ENCODE data around the gene ZCCHC4.
A peak's percentile ranks its signal among the peaks of the same experiment; 100 is the strongest.
"Not testable (repeated sequence)": the region's sequence is repeated elsewhere in the genome, so short reads cannot be mapped to it uniquely, and the experiment has no call there.

The ZCCHC4 gene

DNA sequence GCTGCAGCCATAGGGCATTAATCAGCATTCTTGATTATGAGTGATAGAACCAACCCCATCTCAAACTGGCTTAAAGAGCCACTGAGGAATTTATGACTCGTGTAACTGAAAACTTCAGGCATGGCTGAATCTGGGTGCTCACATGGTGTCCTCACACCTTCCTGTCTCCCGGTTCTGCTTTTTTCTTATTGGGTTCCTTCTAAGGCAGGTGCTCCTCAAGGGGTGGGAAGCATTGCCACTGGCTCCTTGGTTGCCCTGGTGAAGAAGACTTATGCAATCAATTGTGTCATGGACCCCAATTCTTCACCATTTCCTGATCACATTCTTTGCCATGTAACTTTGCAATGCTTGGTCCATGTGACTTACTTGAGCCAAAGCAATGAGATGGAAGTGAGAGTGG lies 4.3 kb upstream of the ZCCHC4 start:
- Mint-ChIP-seq H3K4me1 (ENCODE audit: low read depth) (peaks cover 8% of the 10 kb centered on the region), H3K27me3 (peaks cover 27% of the 10 kb centered on the region), H3K9me3 (no peaks in the 10 kb centered on the region), H3K36me3 (ENCODE audit: low read depth) (peaks cover 7% of the 10 kb centered on the region), H3K27ac (no peak overlapping the region), H3K4me3 (no peak overlapping the region)
- no peak for DNase-seq

DNA sequence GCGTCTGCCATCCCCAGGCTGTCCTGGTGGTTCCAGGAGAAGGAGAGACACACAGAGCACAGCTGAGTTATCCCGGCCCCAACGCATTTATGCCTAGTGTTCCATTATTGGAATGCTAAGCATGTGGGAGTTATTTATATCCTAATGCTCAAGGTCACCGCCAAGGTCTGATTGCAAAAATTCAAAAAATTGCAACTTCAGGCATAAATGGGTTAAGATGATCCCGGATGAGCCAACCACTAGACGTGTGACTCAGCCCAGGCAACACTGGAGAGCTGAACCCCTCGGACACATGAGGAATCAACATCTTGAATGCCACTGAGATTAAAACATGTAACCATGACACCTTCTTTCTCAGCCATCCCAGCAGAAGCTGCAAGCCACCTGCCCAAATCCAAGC lies 3.8 kb upstream of the ZCCHC4 start:
- H3K9me3 Mint-ChIP-seq: no peaks in the 10 kb centered on the region
- peaks cover 12% of the 10 kb centered on the region for H3K36me3 Mint-ChIP-seq (ENCODE audit: low read depth)
- H3K4me1 Mint-ChIP-seq (ENCODE audit: low read depth): peaks cover 13% of the 10 kb centered on the region
- peaks cover 27% of the 10 kb centered on the region for H3K27me3 Mint-ChIP-seq
- H3K4me3 Mint-ChIP-seq: no peak overlapping the region
- H3K27ac Mint-ChIP-seq: no peak overlapping the region
- DNase-seq: no peak

DNA sequence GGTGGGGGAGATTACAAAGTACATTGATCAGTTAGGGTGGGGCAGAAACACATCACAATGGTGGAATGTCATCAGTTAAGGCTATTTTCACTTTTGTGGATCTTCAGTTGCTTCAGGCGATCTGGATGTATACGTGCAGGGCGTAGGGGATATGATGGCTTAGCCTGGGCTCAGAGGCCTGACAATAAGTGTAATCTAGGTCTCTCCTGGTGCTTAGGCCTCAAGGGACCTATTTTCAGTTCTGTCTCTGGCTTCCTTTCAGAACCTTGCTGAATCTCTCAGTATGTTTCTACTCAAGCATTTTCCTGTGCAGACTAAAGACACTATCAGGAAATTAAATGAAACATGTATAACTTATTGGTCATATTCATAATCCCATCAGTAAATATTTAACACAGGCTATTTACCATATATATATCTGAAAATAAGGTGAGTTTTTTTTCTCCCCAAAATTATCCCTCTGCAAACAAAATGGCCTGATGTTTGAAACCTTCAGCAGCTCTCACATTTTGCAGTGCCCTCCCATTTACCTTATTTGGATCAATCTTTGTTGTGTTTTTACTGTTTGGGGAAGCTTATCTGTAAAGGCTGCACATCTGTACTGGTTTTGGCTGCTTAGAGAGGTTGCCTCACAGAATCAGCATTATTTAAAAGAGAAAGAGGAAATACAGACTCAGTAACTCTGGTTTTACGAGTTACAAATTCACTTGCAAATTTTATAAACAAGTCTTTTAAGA lies 2.3 kb upstream of the ZCCHC4 start:
- Mint-ChIP-seq H3K27ac (no peak overlapping the region), H3K4me3 (no peak overlapping the region), H3K36me3 (ENCODE audit: low read depth) (peaks cover 24% of the 10 kb centered on the region), H3K27me3 (peaks cover 22% of the 10 kb centered on the region), H3K4me1 (ENCODE audit: low read depth) (peaks cover 24% of the 10 kb centered on the region), H3K9me3 (no peaks in the 10 kb centered on the region)
- no peak for DNase-seq

DNA sequence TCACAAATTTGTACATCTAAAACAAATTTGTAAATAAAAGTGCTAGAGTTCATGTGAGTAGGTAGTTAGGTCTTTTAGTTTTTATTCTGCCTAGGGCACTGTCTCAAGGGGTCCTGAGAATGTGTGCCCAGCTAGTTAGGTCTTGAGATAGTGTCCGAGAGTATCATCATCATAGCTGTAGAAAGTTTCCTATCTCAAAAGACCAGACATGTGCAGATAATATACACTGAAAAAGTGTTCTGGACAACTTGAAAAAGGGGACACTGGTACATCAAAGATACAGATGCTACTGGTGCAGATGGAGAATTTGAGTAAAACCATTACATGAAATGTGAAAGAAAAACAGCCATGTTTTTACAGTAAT lies 1.8 kb upstream of the ZCCHC4 start:
- Mint-ChIP-seq H3K36me3 (ENCODE audit: low read depth) (peaks cover 27% of the 10 kb centered on the region), H3K4me3 (no peak overlapping the region), H3K9me3 (no peaks in the 10 kb centered on the region), H3K27ac (no peak overlapping the region), H3K4me1 (ENCODE audit: low read depth) (peaks cover 26% of the 10 kb centered on the region), H3K27me3 (peaks cover 22% of the 10 kb centered on the region)
- DNase-seq: no peak

DNA sequence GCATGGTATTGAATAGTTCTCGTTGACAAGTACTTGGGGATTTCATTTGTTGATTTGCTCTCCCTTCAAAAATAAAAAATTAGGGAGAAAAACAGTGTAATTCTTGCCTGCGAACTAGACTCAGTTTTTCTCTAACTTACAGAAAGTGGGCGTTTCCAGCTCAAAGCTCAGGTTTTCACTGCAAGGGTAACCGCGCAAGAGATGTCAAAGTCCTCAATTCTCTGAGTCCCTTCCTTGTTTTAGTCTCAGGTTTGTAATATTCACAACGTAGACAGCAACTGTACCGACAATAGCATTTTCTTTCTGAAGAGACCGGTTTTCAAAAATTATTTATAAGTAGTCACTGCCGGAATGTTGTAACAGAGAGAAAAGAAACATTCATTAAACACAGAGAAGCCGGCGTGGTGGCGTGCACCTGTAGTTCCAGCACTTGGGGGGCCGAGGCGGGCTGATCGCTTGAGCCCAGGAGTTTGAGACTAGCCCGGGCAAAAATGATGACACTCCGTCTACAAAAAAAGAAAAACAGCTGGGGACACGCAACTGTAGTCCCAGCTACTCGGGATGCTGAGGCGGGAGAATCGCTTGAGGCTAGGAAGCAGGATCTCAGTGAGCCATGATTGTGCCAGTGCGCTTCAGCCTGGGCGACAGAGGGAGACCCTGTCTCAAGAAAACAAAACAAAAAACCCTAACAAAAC lies 774 bp downstream of the ZCCHC4 start:
- Mint-ChIP-seq H3K36me3 (ENCODE audit: low read depth) (peaks cover 53% of the 10 kb centered on the region), H3K27ac (peak overlapping the region; percentile 98), H3K9me3 (no peaks in the 10 kb centered on the region), H3K27me3 (peaks cover 8% of the 10 kb centered on the region), H3K4me3 (peak overlapping the region; percentile 100), H3K4me1 (ENCODE audit: low read depth) (peaks cover 45% of the 10 kb centered on the region)
- no peak for DNase-seq

DNA sequence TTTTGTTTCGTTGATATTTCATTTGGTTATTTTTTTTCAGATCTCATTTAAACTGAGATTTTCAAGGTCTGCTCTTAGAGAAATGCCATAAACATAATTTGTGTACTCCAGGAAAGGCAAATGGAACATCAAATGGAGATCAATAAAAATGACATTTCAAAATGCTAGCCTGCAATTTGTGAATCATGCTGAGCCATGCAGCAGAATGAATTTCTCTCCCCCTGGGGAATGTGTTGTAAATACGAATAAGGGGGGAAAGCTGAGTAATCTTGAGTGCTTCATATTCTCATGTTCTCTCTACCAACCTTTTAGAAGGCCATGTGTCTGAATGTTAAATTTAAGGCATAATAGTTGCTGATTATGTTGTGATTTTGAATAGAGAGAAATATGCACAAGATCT lies 7.8 kb downstream of the ZCCHC4 start:
- peak overlapping the region; percentile 65 for H3K4me3 Mint-ChIP-seq
- H3K9me3 Mint-ChIP-seq: no peaks in the 10 kb centered on the region
- H3K27ac Mint-ChIP-seq: peak overlapping the region; percentile 98
- peaks cover 73% of the 10 kb centered on the region for H3K36me3 Mint-ChIP-seq (ENCODE audit: low read depth)
- peaks cover 57% of the 10 kb centered on the region for H3K4me1 Mint-ChIP-seq (ENCODE audit: low read depth)
- H3K27me3 Mint-ChIP-seq: no peaks in the 10 kb centered on the region
- no peak for DNase-seq

DNA sequence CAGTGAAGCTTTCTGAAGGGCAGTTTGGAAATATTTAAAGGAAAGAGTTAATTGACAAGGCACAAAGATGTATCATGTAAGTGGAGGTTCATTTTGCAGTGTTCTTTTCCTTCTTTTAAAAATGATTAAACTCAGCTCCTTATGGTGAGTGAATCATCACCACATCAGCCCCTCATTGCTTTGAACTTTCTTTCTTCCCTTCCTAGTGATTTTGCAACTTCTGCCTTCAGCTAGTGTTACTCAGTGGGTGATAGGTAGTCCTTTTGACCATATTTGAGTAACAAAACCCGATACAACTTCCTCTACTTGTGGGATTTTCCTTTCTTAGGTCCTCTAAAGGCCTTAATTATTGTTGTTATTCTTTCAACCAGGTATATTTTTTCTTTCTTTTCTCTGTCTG lies 8.2 kb downstream of the ZCCHC4 start:
- DNase-seq: no peak
- H3K4me1 Mint-ChIP-seq (ENCODE audit: low read depth): peaks cover 55% of the 10 kb centered on the region
- H3K4me3 Mint-ChIP-seq: peak overlapping the region; percentile 65
- H3K9me3 Mint-ChIP-seq: no peaks in the 10 kb centered on the region
- peaks cover 70% of the 10 kb centered on the region for H3K36me3 Mint-ChIP-seq (ENCODE audit: low read depth)
- H3K27ac Mint-ChIP-seq: peak overlapping the region; percentile 98
- no peaks in the 10 kb centered on the region for H3K27me3 Mint-ChIP-seq

DNA sequence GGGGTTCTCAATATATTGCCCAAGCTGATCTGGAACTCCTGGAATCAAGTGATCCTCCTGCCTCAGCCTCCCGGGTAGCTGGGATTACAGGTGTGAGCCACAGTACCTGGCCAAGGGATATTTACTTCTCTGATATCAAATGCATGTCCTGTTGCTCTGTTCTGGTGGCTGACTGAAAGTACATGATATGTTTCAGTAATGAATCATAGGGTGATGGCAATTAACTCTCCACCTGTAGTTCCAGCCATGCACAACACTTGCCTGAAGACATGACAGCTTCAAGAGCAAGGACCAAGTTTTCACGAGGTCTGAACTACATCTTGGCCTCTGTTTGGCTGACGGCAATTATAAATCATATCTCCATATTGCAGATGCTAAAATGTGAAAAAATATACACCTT lies 9.1 kb downstream of the ZCCHC4 start:
- Mint-ChIP-seq H3K27me3 (no peaks in the 10 kb centered on the region), H3K27ac (peak overlapping the region; percentile 98), H3K4me3 (peak overlapping the region; percentile 65), H3K9me3 (no peaks in the 10 kb centered on the region), H3K36me3 (ENCODE audit: low read depth) (peaks cover 64% of the 10 kb centered on the region), H3K4me1 (ENCODE audit: low read depth) (peaks cover 50% of the 10 kb centered on the region)
- no peak for DNase-seq

DNA sequence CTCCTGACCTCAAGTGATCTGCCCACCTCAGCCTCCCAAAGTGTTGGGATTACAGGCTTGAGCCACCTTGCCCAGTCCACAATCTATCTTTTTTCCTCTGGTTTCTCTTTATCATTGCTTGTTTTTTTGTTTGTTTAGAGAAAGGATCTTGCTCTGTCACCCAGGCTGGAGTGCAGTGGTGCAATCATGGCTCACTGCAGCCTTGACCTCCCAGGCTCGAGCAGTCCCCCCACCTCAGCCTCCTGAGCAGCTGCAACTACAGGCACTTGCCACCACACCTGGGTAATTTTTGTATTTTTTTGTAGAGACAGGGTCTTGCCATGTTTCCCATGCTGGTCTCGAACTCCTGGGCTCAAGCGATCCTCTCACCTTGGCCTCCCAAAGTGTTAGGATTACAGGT lies 15.9 kb downstream of the ZCCHC4 start:
- H3K4me3 Mint-ChIP-seq, H3K27me3 Mint-ChIP-seq, H3K9me3 Mint-ChIP-seq, DNase-seq, H3K27ac Mint-ChIP-seq: not testable (repeated sequence)
- peaks cover 30% of the 10 kb centered on the region for H3K36me3 Mint-ChIP-seq (ENCODE audit: low read depth)
- H3K4me1 Mint-ChIP-seq (ENCODE audit: low read depth): peaks cover 29% of the 10 kb centered on the region

DNA sequence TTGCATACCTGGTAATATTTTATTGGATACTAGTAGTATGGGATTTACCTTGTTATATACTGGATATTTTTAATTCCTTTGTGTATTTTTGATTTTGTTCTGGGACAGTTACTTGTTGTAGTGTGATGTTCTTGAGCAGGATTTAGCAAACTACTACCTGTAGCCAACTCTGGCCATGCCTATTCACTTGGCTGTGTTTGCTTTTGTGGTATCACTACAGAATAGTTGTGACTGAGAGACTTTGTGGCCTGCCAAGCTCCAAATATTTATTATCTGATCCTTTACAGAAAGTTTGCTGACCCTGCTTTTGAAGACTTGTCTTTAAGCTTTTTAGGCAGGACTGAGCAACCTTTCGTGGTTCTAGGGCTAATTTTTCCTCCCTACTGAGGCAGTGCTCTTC lies 17.8 kb downstream of the ZCCHC4 start:
- Mint-ChIP-seq H3K4me1 (ENCODE audit: low read depth) (peaks cover 27% of the 10 kb centered on the region), H3K27me3 (no peaks in the 10 kb centered on the region), H3K36me3 (ENCODE audit: low read depth) (peaks cover 35% of the 10 kb centered on the region), H3K4me3 (no peak overlapping the region), H3K9me3 (no peaks in the 10 kb centered on the region), H3K27ac (no peak overlapping the region)
- no peak for DNase-seq

DNA sequence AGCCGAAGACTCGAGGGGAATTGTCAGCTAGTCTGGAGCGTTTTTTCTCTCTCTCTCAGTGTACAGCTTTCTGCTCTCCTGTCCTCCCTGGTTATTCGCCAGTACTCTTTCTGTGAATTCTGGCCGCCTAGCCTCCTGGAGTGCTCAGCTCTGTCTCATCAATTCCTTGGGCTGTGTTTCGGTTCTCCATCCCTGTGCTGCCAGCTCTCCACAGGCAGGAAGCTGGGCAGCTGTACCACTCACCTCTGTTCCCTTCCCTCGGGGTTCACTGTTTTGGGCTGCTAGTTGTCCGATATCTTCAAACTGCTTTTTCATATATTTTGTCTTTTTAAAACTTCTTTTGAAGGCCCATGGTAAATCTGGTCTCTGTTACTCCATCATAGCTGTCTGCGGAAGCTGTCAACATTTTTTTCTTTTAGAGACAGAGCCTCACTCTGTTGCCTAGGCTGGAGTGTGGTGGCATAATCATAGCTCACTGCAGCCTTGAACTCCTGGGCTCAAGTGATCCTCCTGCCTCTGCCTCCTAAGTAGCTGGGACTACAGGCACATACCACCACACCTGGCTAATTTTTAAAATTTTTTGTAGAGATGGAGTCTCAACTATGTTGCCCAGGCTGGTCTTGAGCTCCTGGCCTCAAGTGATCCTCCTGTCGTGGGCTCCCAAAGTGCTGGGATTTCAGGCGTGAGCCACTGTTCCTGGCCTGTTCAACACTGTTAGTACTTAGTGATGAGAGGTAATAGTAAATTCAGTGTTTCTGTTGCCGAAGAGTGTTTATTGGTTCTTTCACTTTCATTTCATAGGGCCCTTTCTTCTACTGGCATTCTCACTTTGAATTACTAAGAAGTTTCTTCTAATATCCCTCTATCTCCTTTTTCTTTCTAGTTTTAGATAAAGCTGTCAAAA lies 18.6 kb downstream of the ZCCHC4 start:
- H3K27me3 Mint-ChIP-seq: no peaks in the 10 kb centered on the region
- H3K27ac Mint-ChIP-seq: peak overlapping the region; percentile 92
- peaks cover 40% of the 10 kb centered on the region for H3K36me3 Mint-ChIP-seq (ENCODE audit: low read depth)
- peak; percentile 38 for DNase-seq
- H3K4me3 Mint-ChIP-seq: peak overlapping the region; percentile 71
- H3K4me1 Mint-ChIP-seq (ENCODE audit: low read depth): peaks cover 27% of the 10 kb centered on the region
- H3K9me3 Mint-ChIP-seq: no peaks in the 10 kb centered on the region

DNA sequence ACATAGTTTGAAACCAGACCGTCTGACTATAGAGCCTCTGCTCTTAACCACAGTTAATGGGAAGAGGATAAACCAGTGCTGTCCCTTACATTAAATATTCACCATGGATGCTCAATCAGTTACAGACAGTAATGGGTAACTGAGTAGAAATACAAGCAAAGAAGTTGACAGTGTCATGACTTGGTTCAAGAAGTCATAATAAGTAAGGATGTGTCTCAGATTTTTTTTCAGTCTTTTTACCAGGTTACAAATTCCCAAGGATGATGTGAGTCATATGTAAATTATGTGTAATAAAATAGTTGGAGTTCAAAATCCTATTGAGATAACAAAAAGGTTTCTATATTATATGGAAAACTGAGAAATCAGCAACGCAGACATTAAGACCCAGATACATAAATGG lies 31.1 kb downstream of the ZCCHC4 start:
- H3K27ac Mint-ChIP-seq: no peak overlapping the region
- no peak for DNase-seq
- H3K4me1 Mint-ChIP-seq (ENCODE audit: low read depth): peaks cover 5% of the 10 kb centered on the region
- H3K36me3 Mint-ChIP-seq (ENCODE audit: low read depth): peaks cover 43% of the 10 kb centered on the region
- H3K27me3 Mint-ChIP-seq: no peaks in the 10 kb centered on the region
- H3K9me3 Mint-ChIP-seq: no peaks in the 10 kb centered on the region
- H3K4me3 Mint-ChIP-seq: no peak overlapping the region

DNA sequence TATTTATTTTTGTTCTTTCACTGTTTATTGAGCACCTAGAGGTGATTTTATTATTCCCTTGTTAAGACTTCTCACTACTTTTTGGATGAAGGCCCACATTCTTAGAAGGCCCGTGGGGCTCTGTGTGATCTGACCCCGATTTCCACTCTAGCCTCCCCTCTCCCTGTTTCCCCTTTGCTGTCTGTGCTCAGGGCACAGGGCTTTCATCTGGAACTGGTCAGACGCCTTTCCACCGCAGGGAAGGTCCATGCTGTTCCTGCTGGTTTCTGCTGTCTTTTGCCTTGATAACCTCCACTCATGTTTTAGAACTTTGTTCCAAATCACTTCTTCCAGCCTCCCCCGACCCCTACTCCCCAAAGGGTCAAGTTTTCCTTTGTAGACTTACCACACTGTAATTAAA lies 33.2 kb downstream of the ZCCHC4 start:
- H3K9me3 Mint-ChIP-seq: no peaks in the 10 kb centered on the region
- peak overlapping the region; percentile 53 for H3K27ac Mint-ChIP-seq
- peaks cover 44% of the 10 kb centered on the region for H3K36me3 Mint-ChIP-seq (ENCODE audit: low read depth)

DNA sequence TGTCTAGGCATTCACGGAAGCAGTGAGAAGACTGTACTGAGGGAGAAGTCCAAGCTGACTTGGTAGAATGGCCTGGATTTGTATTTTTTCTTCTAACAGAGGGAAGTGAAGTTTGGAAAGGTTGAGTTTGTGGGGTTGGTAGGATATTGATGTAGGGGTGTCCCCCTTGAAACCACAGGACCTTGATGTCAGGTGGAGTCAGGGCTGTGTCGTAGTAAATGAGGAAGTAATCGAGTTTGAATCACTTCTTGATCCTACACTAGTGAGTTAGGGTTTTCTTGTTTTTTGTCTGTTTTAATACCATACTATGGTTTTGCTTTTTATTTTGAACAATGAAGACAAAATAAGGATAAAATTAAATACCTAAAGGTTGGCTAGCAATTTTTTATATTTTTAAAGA lies 34.3 kb downstream of the ZCCHC4 start:
- Mint-ChIP-seq H3K27ac (no peak overlapping the region), H3K27me3 (no peaks in the 10 kb centered on the region), H3K4me1 (ENCODE audit: low read depth) (peaks cover 5% of the 10 kb centered on the region), H3K4me3 (no peak overlapping the region), H3K36me3 (ENCODE audit: low read depth) (peaks cover 45% of the 10 kb centered on the region), H3K9me3 (no peaks in the 10 kb centered on the region)
- no peak for DNase-seq

More for the DNA sequence above, 33.2 kb downstream of the ZCCHC4 start:
- no peaks in the 10 kb centered on the region for H3K27me3 Mint-ChIP-seq
- DNase-seq: no peak
- H3K4me1 Mint-ChIP-seq (ENCODE audit: low read depth): peaks cover 5% of the 10 kb centered on the region
- H3K4me3 Mint-ChIP-seq: no peak overlapping the region

Measured in activated T-cell treated with anti-CD3 and anti-CD28 coated beads, Interleukin-2, amount 50 U/mL, for 24 hours (primary cell).